K562 (cell line): ENCODE results near the gene TMOD2. TPM values are rescaled to one million over a fixed set of nuclear protein-coding genes. Genes with fewer than 3 reads are reported as not detected.

Source experiments
- ATAC-seq: fragments of 200-7000 bp; cut with Tn5 transposase; 3 replicates; pipeline ENCODE4 v1.9.1; 2020; ENCODE audit warnings: moderate library complexity
- BruUV-seq: library from RNA; stranded (reverse); fragments of 400-500 nt; replicated peaks from 2 replicates; lab custom pipeline; 2021; lab: Mats Ljungman, UMichigan
- CTCF ChIA-PET: fragments of 300-600 bp; formaldehyde crosslinking; extraction: SDS; loops from one replicate; lab custom pipeline; 2021; ENCODE audit warnings: low intra/inter-chr PET ratio; lab: Yijun Ruan, JAX
- POLR2A ChIA-PET: fragments of 300-600, 350-650 bp; sonication (Branson Sonifier 250); formaldehyde crosslinking; extraction: SDS; loops from one replicate; lab custom pipeline; 2021; ENCODE audit warnings: antibody characterized with exemption, inconsistent platforms; lab: Yijun Ruan, JAX
- DNase-seq, 4 experiments: peaks; one replicate each; pipeline versions ENCODE4 v3.0.0 to v3.0.0-alpha.2; 2011 to 2018; ENCODE audit warnings: low spot score in 3 of 4, mixed read lengths in 3 of 4; ENCODE audit errors: extremely low read depth in 1 of 4
- FAIRE-seq: peaks from 2 replicates; lab custom pipeline; 2011; peaks lifted over from hg19 to GRCh38; lab: Jason Lieb, UNC
- H2AFZ ChIP-seq: 2 replicates; pipeline ENCODE4 v1.6.0; 2011; ENCODE audit warnings: low read depth, low read length, control low read depth, inconsistent platforms
- H3K27ac ChIP-seq: fragments of 200-600 bp; 3 replicates; pipeline ENCODE4 v1.8.0; 2011; ENCODE audit warnings: low read depth, mild to moderate bottlenecking, control low read depth, inconsistent platforms, low read length, moderate library complexity, mixed read lengths; ENCODE audit errors: extremely low read depth
- H3K27me3 ChIP-seq, 2 experiments: fragments of 300-600 bp in 1 of 2; 2 replicates in 1 of 2; 3 replicates in 1 of 2; pipeline versions ENCODE4 v1.6.0 to v1.8.0; 2011; ENCODE audit warnings: inconsistent platforms in 2 of 2, low read length in 2 of 2, mild to moderate bottlenecking in 1 of 2, mixed read lengths in 1 of 2, moderate library complexity in 1 of 2; ENCODE audit not compliant: control insufficient read depth in 2 of 2, insufficient read depth in 2 of 2
- H3K36me3 ChIP-seq: fragments of 300-600 bp; 3 replicates; pipeline ENCODE4 v1.8.0; 2011; ENCODE audit warnings: mild to moderate bottlenecking, low read length, inconsistent platforms; ENCODE audit not compliant: control insufficient read depth, insufficient read depth
- H3K4me1 ChIP-seq, 2 experiments: fragments of 200-600 bp in 1 of 2; replicated peaks in 1 of 2; 2 replicates in 1 of 2; 3 replicates in 1 of 2; pipeline versions ENCODE4 v1.5.1 to v1.8.0; 2011; ENCODE audit warnings: inconsistent platforms in 2 of 2, low read length in 2 of 2, mild to moderate bottlenecking in 1 of 2, mixed read lengths in 1 of 2, moderate library complexity in 1 of 2; ENCODE audit not compliant: control insufficient read depth in 2 of 2, insufficient read depth in 2 of 2
- H3K4me2 ChIP-seq: 2 replicates; pipeline ENCODE4 v1.6.1; 2011; ENCODE audit warnings: low read length, control low read depth, inconsistent platforms, mixed read lengths; ENCODE audit not compliant: insufficient read depth
- H3K4me3 ChIP-seq: fragments of 200-600 bp; sonication (generic), shearing (Covaris generic); 2 replicates; pipeline ENCODE4 v1.5.1; 2016; ENCODE audit warnings: control low read depth, inconsistent platforms
- H3K79me2 ChIP-seq: fragments of 200-600 bp; 3 replicates; pipeline ENCODE4 v1.8.0; 2011; ENCODE audit warnings: low read length, inconsistent platforms; ENCODE audit not compliant: control insufficient read depth, insufficient read depth
- H3K9ac ChIP-seq, 2 experiments: 2 replicates each; pipeline versions ENCODE4 v1.6.0 to v1.6.1; 2011; ENCODE audit warnings: low read depth in 2 of 2, low read length in 2 of 2, control low read depth in 1 of 2, inconsistent platforms in 1 of 2, mild to moderate bottlenecking in 1 of 2, mixed read lengths in 1 of 2; ENCODE audit not compliant: insufficient read depth in 1 of 2
- H3K9me1 ChIP-seq: one replicate; pipeline ENCODE4 v1.6.0; 2011; ENCODE audit warnings: inconsistent platforms, mild to moderate bottlenecking, low read length, moderate library complexity; ENCODE audit not compliant: control insufficient read depth, insufficient read depth
- H3K9me3 ChIP-seq: replicated peaks from 2 replicates; pipeline ENCODE4 v1.5.1; 2011; ENCODE audit warnings: low read depth, low read length, inconsistent platforms; ENCODE audit not compliant: control insufficient read depth, insufficient read depth
- H4K20me1 ChIP-seq: replicated peaks from 2 replicates; pipeline ENCODE4 v1.6.1; 2011; ENCODE audit warnings: low read length, inconsistent platforms, mixed read lengths; ENCODE audit not compliant: control insufficient read depth, insufficient read depth
- EGR1 ChIP-seq: fragments of 450-650 bp; conservative IDR thresholded peaks from 2 replicates; pipeline ENCODE4 v1.6.1; 2017; ENCODE audit warnings: mild to moderate bottlenecking
- ETV1 ChIP-seq: fragments of 450-650 bp; conservative IDR thresholded peaks from 2 replicates; pipeline ENCODE4 v1.6.1; 2016; ENCODE audit warnings: missing genetic modification characterization, control low read depth, low read depth, missing compliant biosample characterization
- MITF ChIP-seq: IDR thresholded peaks from 2 replicates; pipeline ENCODE4 v1.6.1; 2014; ENCODE audit warnings: antibody characterized with exemption
- NFIX ChIP-seq: fragments of 250-450 bp; sonication (Bioruptor Pico); IDR thresholded peaks from 2 replicates; pipeline ENCODE4 v1.4.0; 2020; ENCODE audit warnings: low read depth, mild to moderate bottlenecking, moderate library complexity
- POU5F1 ChIP-seq: fragments of 150-350 bp; IDR thresholded peaks from 2 replicates; pipeline ENCODE4 v1.6.1; 2014; ENCODE audit warnings: borderline replicate concordance, low read length, low read depth, mild to moderate bottlenecking; ENCODE audit not compliant: partially characterized antibody
- SIN3B ChIP-seq: fragments of 450-650 bp; IDR thresholded peaks from 2 replicates; pipeline ENCODE4 v1.6.1; 2017; ENCODE audit warnings: low read depth, mild to moderate bottlenecking, moderate library complexity
- STAT5B ChIP-seq: fragments of 250-450 bp; sonication (Bioruptor Pico); IDR thresholded peaks from 2 replicates; pipeline ENCODE4 v1.8.0; 2021; ENCODE audit warnings: mild to moderate bottlenecking, inconsistent platforms
- THRB ChIP-seq: fragments of 450-650 bp; formaldehyde crosslinking; conservative IDR thresholded peaks from 2 replicates; pipeline ENCODE4 v1.4.0; 2022; ENCODE audit warnings: mild to moderate bottlenecking, missing genetic modification characterization
- USF1 ChIP-seq: sonication (generic); formaldehyde crosslinking; IDR thresholded peaks from 2 replicates; pipeline ENCODE4 v1.9.0; 2022; ENCODE audit warnings: mild to moderate bottlenecking, missing genetic modification reagents
- XRCC5 ChIP-seq: fragments of 200-400 bp; formaldehyde crosslinking; IDR thresholded peaks from 2 replicates; pipeline ENCODE4 v1.6.1; 2017; ENCODE audit warnings: low read depth, mild to moderate bottlenecking, low read length
- YBX1 ChIP-seq: fragments of 450-650 bp; IDR thresholded peaks from 2 replicates; pipeline ENCODE4 v1.7.1; 2016; ENCODE audit warnings: mild to moderate bottlenecking
- ZBTB11 ChIP-seq, 3 experiments: fragments of 200-800 bp in 1 of 3; fragments of 250-450 bp in 1 of 3; fragments of 450-650 bp in 1 of 3; sonication (Bioruptor Pico) in 1 of 3; sonication (Bioruptor generic) in 1 of 3; formaldehyde crosslinking in 1 of 3; IDR thresholded peaks; 2 replicates each; pipeline versions ENCODE4 v1.6.1 to v1.8.0; 2016 to 2022; ENCODE audit warnings: mild to moderate bottlenecking in 2 of 3, missing genetic modification characterization in 2 of 3, missing compliant biosample characterization in 1 of 3, moderate library complexity in 1 of 3
- ZNF224 ChIP-seq: sonication (generic); formaldehyde crosslinking; IDR thresholded peaks from 2 replicates; pipeline ENCODE4 v1.8.0; 2022; ENCODE audit warnings: mild to moderate bottlenecking, missing genetic modification reagents
- ZNF23 ChIP-seq: fragments of 250-450 bp; sonication (Bioruptor Pico); IDR thresholded peaks from 2 replicates; pipeline ENCODE4 v1.4.0; 2020; ENCODE audit warnings: mild to moderate bottlenecking
- ZNF57 ChIP-seq: fragments of 450-650 bp; formaldehyde crosslinking; IDR thresholded peaks from 2 replicates; pipeline ENCODE4 v1.4.0; 2020; ENCODE audit warnings: mild to moderate bottlenecking, moderate library complexity
- WGBS: fragments of 100-300 bp; shearing (Covaris generic); methylation state at CpG from one replicate; pipeline ENCODE4 v1.1.6; 2016; ENCODE audit warnings: low coverage, mixed read lengths; ENCODE audit not compliant: insufficient coverage; ENCODE audit errors: missing lambda C conversion rate; 5-methylcytosine and 5-hydroxymethylcytosine counted together
- in situ Hi-C: fragments of 300-500 bp; cut with MboI; formaldehyde crosslinking; loops from 4 replicates; pipeline ENCODE4 v1.15.0; 2018; ENCODE audit warnings: inconsistent platforms, mixed read lengths
- intact Hi-C: fragments of 100-400 bp; cut with micrococcal nuclease; formaldehyde crosslinking; loops from 2 replicates; pipeline ENCODE4 v1.14.2; 2022
- polyA plus RNA-seq, 8 experiments: library from polyadenylated mRNA; depleted of rRNA in 4 of 8; stranded (reverse) in 5 of 8; unstranded in 3 of 8; fragments of >200 nt; fragmentation: Nextera tagmentation in 2 of 8; fragmentation: Illumina TruSeq in 1 of 8; extraction: Ambion mirVana in 2 of 8; extraction: Trizol in 1 of 8; gene quantifications; 2 replicates each; pipeline versions ENCODE4 v1.2.1 to v1.2.3, GENCODE V29; 2011 to 2014; ENCODE audit warnings: inconsistent platforms in 1 of 8, missing spikeins in 1 of 8
- total RNA-seq, 7 experiments: library from RNA; depleted of rRNA in 6 of 7; stranded (reverse); fragments of >200 nt in 6 of 7; fragmentation: Illumina TruSeq in 2 of 7; extraction: Trizol in 2 of 7; gene quantifications; 2 replicates each; pipeline versions ENCODE4 v1.2.1 to v1.2.3, GENCODE V29; 2011 to 2021; ENCODE audit warnings: low replicate concordance in 1 of 7

The TMOD2 gene
- total and polyA plus RNA-seq, 9 of the 15 experiments (the other 6 are each of a cell fraction or from before 2014, with no cell fraction given) = 0.49 to 3.8 (median 3.0) TPM

GRCh38 chr15:51780636-51781035, 29.2 kb downstream of the TMOD2 start (continued):
- no peak for TF ChIP-seq STAT5B (CRISPR knock-in tag)
- no peak for TF ChIP-seq YBX1
- TF ChIP-seq EGR1 = no peak
- TF ChIP-seq XRCC5 = no peak
- TF ChIP-seq POU5F1 = no peak
- TF ChIP-seq ZNF23 (CRISPR knock-in tag) = no peak
- no peak for TF ChIP-seq ZBTB11 (CRISPR knock-in tag; IDR thresholded peaks at IDR 0.05)

GRCh38 chr15:51781506-51781905, 30.1 kb downstream of the TMOD2 start:
- H4K20me1 ChIP-seq = no peaks in the 10 kb centered on the region
- no peaks in the 10 kb centered on the region for H3K27me3 ChIP-seq
- H3K36me3 ChIP-seq = peaks cover 8% of the 10 kb centered on the region; the same call in 2 of the 3 replicates
- no peaks in the 10 kb centered on the region for H3K79me2 ChIP-seq
- ATAC-seq = no peak
- no TSS peak for BruUV-seq
- no peak overlapping the region for H2AFZ ChIP-seq
- no peak overlapping the region for H3K4me3 ChIP-seq
- H3K9ac ChIP-seq = no peak overlapping the region
- no peaks in the 10 kb centered on the region for H3K9me1 ChIP-seq
- ChIA-PET CTCF (interaction anchor here (1.1 kb wide), 1 partner anchor 129 kb away, joined by 3 read pairs; no protein-coding TSS in a partner anchor), POLR2A (no interaction called here)
- no peak overlapping the region for H3K4me2 ChIP-seq
- DNase-seq = no peak
- H3K27ac ChIP-seq = no peak overlapping the region
- FAIRE-seq = no peak
- peaks cover 0 to 2% of the 10 kb centered on the region in 2 experiments; a peak in 1 of 5 replicates for H3K4me1 ChIP-seq
- in situ Hi-C loops (no loop called here), intact Hi-C loops (loop anchor here (5.0 to 10.0 kb wide), 2 partner anchors 293 to 446 kb away; no protein-coding TSS in a partner anchor)
- peaks cover 3% of the 10 kb centered on the region; the same call in 1 of the 2 replicates for H3K9me3 ChIP-seq
- WGBS = 33% methylated on average over 2 of the region's 2 CpGs
- TF ChIP-seq NFIX (CRISPR knock-in tag) (no peak), SIN3B (no peak), ZNF57 (CRISPR knock-in tag) (no peak), USF1 (CRISPR knock-in tag) (no peak), ZNF224 (CRISPR knock-in tag) (no peak), THRB (CRISPR knock-in tag) (no peak), MITF (no peak), ETV1 (tag) (no peak)
